ENCODE results near the gene LIN52.
A peak's percentile ranks its signal among the peaks of the same experiment; 100 is the strongest.

LIN52 gene, protein sequence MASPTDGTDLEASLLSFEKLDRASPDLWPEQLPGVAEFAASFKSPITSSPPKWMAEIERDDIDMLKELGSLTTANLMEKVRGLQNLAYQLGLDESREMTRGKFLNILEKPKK

GRCh38 chr14:74084277-74085046 is at the start of gene LIN52, which contains the start of gene ALDH6A1:
Gene LIN52 (plus strand): TSS chr14:74084956. CDS start chr14:74084975, 19 bp downstream.
Gene ALDH6A1 (minus strand): TSS chr14:74084453. CDS start chr14:74084394, 59 bp downstream.
- peak; percentile 97 for DNase-seq (ENCODE audit: low spot score)
- in situ Hi-C loops (cut with MboI; ENCODE audit: low pct_unique_long_range_greater_than_20kb, low sequenced_read_pairs, unreplicated experiment) = no loop called here
- peak; percentile 10 for TF ChIP-seq CTCF (IDR thresholded peaks at IDR 0.05; ENCODE audit: extremely low read depth, insufficient read depth, missing control alignments)

DNA sequence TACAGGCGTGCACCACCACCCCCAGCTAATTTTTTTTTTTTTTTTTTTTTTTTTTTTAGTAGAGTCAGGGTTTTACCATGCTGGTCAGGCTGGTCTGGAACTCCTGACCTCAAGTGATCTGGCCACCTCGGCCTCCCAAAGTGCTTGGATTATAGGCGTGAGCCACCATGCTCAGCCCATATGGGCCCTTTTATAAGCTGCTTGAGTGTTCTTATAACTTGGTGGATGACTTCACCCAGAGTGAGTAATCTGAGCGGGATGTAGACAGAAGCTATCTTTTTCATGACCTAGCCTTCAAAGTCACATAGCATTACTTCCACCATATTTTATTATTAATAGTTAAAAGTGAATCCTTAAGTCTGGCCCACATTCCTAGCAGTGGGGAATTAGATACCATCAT is 49.2 kb upstream of the LIN52 start:
- DNase-seq (ENCODE audit: low spot score) = no peak
- in situ Hi-C loops (cut with MboI; ENCODE audit: low pct_unique_long_range_greater_than_20kb, low sequenced_read_pairs, unreplicated experiment) = no loop called here
- TF ChIP-seq CTCF (IDR thresholded peaks at IDR 0.05; ENCODE audit: extremely low read depth, insufficient read depth, missing control alignments) = no peak

DNA sequence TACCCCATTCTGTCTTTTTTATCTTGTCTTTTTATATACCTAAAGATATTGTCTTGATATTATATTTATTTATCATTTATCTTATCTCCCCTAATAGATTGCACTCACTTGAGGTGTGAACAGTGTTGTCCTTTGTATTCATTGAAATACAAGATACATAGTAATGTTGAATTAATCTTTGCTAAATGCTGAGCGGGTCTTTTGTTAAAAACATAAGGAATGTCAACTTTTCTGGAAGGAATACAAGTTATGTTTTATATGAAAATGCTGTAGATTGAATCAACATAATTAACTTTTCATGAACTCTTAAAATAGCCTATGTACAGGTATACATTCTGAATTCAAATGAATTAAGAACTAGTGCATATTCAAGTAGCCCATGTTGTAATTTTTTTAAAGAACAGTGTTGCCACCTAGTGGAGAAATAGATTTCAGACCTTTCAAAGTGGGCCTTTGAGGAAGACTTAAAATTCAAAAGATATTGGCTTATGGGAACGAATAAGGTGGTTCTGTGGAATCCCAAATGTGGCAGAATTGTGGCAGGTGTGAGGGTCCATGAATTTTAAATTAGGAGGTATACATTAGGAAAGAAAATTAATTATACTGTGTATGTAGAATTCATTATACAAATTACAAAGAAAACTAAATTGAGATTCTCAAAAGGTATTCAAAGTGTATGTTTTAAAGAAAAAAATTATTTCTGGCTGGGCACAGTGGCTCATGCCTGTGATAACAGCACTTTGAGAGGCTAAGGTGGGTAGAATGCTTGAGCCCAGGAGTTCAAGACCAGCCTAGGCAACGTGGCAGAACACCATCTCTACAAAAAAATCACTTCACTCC is 46.5 kb upstream of the LIN52 start:
- in situ Hi-C loops (cut with MboI; ENCODE audit: low pct_unique_long_range_greater_than_20kb, low sequenced_read_pairs, unreplicated experiment) = no loop called here
- TF ChIP-seq CTCF (IDR thresholded peaks at IDR 0.05; ENCODE audit: extremely low read depth, insufficient read depth, missing control alignments) = peak; percentile 58
- DNase-seq (ENCODE audit: low spot score) = peak; percentile 58

DNA sequence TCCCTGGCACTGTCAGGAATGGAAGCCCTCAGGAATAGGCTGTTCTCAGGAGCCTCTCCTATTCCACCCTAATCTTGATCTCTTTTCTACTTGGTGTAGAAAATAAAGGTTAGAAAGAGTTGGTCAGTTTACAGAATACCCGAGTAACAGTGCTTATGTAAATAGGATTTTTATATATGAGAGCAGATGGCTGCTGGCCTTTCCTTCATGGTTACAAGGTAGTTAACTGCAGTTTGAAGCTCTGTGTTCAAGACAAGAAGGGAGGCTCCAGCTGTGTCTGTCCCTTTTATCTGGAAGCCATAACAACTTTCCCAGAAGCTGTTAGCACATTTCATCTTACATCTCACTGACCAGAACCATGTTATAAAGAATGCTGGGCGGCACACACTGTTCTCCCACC is 42.5 kb upstream of the LIN52 start:
- TF ChIP-seq CTCF (IDR thresholded peaks at IDR 0.05; ENCODE audit: extremely low read depth, insufficient read depth, missing control alignments) = no peak
- DNase-seq (ENCODE audit: low spot score) = no peak
- in situ Hi-C loops (cut with MboI; ENCODE audit: low pct_unique_long_range_greater_than_20kb, low sequenced_read_pairs, unreplicated experiment) = no loop called here

DNA sequence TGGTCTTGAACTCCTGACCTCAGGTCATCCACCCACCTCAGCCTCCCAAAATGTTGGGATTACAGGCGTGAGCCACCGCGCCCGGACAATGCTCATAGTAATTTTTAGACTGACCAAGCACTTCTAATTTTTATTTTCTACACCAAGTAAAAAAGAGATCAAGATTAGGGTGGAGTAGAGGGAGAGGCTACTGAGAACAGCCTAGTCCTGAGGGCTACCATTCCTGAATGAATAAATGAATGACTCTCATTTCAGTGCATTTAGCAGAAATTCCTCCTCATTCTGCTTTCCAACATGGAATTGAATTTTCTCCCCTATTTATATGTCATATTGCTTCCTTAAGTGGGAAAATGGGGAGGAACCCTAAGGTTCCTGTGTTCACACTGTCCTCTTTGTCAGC is 39.2 kb upstream of the LIN52 start:
- no peak for DNase-seq (ENCODE audit: low spot score)
- TF ChIP-seq CTCF (IDR thresholded peaks at IDR 0.05; ENCODE audit: extremely low read depth, insufficient read depth, missing control alignments) = no peak
- in situ Hi-C loops (cut with MboI; ENCODE audit: low pct_unique_long_range_greater_than_20kb, low sequenced_read_pairs, unreplicated experiment) = no loop called here

- DNase-seq (ENCODE audit: low spot score) = no peak
- TF ChIP-seq CTCF (IDR thresholded peaks at IDR 0.05; ENCODE audit: extremely low read depth, insufficient read depth, missing control alignments) = no peak
- in situ Hi-C loops (cut with MboI; ENCODE audit: low pct_unique_long_range_greater_than_20kb, low sequenced_read_pairs, unreplicated experiment) = no loop called here
Observed at GRCh38 chr14:74048281-74048680, 36.5 kb upstream of the LIN52 start.
